ENCODE data around the gene PRAMEF17. TPM values are rescaled to one million over a fixed set of nuclear protein-coding genes. Genes with fewer than 3 reads are reported as not detected.
"Not testable (repeated sequence)": the region's sequence is repeated elsewhere in the genome, so short reads cannot be mapped to it uniquely, and the experiment has no call there.

PRAMEF17 gene
- polyA plus RNA-seq, 3 donors = not detected

DNA sequence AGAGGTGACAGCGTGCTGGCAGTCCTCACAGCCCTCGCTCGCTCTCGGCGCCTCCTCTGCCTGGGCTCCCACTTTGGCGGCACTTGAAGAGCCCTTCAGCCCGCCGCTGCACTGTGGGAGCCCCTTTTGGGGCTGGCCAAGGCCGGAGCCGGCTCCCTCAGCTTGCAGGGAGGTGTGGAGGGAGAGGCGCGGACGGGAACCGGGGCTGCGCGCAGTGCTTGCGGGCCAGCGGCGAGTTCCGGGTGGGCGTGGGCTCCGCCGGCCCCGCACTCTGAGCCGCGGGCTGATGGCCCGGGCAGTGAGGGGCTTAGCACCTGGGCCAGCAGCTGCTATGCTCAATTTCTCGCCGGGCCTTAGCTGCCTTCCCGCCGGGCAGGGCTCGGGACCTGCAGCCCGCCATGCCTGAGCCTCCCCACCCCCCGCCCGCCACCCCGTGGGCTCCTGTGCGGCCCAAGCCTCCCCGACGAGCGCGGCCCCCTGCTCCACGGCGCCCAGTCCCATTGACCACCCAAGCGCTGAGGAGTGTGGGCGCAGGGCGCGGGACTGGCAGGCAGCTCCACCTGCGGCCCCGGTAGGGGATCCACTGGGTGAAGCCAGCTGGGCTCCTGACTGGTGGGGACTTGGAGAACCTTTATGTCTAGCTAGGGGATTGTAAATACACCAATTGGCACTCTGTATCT lies 49.8 kb downstream of the PRAMEF17 start:
- DNase-seq (ENCODE audit: low read depth in 3 of 3, low spot score in 2 of 3) = not testable (repeated sequence)

Other genes starting within 250 kb of the PRAMEF17 start
- gene PRAMEF26, start 233.6 kb upstream of the PRAMEF17 start, polyA plus RNA-seq (ENCODE audit: insufficient read length in 3 of 3) = not detected
- gene HNRNPCL4, start 224.0 kb upstream of the PRAMEF17 start, polyA plus RNA-seq (ENCODE audit: insufficient read length in 3 of 3) = under 1 TPM in 1 of 3 donors, not detected in 2; 0.21 TPM
- not detected for gene PRAMEF9, start 217.8 kb upstream of the PRAMEF17 start, polyA plus RNA-seq (ENCODE audit: insufficient read length in 3 of 3)
- gene PRAMEF13, start 188.2 kb upstream of the PRAMEF17 start, polyA plus RNA-seq (ENCODE audit: insufficient read length in 3 of 3) = not detected
- not detected for gene PRAMEF18, start 163.5 kb upstream of the PRAMEF17 start, polyA plus RNA-seq (ENCODE audit: insufficient read length in 3 of 3)
- not detected for gene PRAMEF5, start 135.4 kb upstream of the PRAMEF17 start, polyA plus RNA-seq (ENCODE audit: insufficient read length in 3 of 3)
- gene PRAMEF8, start 104.5 kb upstream of the PRAMEF17 start, polyA plus RNA-seq (ENCODE audit: insufficient read length in 3 of 3) = not detected
- not detected for gene PRAMEF33, start 86.1 kb upstream of the PRAMEF17 start, polyA plus RNA-seq (ENCODE audit: insufficient read length in 3 of 3)
- not detected for gene PRAMEF15, start 74.1 kb upstream of the PRAMEF17 start, polyA plus RNA-seq (ENCODE audit: insufficient read length in 3 of 3)
- gene PRAMEF14, start 42.5 kb upstream of the PRAMEF17 start, polyA plus RNA-seq (ENCODE audit: insufficient read length in 3 of 3) = not detected
- gene PRAMEF19, start 17.7 kb upstream of the PRAMEF17 start, polyA plus RNA-seq (ENCODE audit: insufficient read length in 3 of 3) = not detected
- gene PRAMEF20, start 20.8 kb downstream of the PRAMEF17 start, polyA plus RNA-seq (ENCODE audit: insufficient read length in 3 of 3) = not detected
- gene LRRC38, start 124.4 kb downstream of the PRAMEF17 start, polyA plus RNA-seq (ENCODE audit: insufficient read length in 3 of 3) = not detected
- gene PDPN, start 194.2 kb downstream of the PRAMEF17 start, polyA plus RNA-seq (ENCODE audit: insufficient read length in 3 of 3) = 10 to 100 TPM; 16.2 to 23.0 (median 16.9) TPM